Activated naive CD4-positive, alpha-beta T cell treated with anti-CD3 and anti-CD28 coated beads, Interleukin-2, amount 50 U/mL, for 24 hours (primary cell): Measurements from ENCODE around the gene CUL2.
"Not testable (repeated sequence)": the region's sequence is repeated elsewhere in the genome, so short reads cannot be mapped to it uniquely, and the experiment has no call there.

Source experiments
- H3K27ac Mint-ChIP-seq: one replicate; pipeline ENCODE4 v1.8.0; 2021; ENCODE audit warnings: mild to moderate bottlenecking, mixed read lengths
- H3K27me3 Mint-ChIP-seq: one replicate; pipeline ENCODE4 v1.8.0; 2021; ENCODE audit warnings: mixed read lengths
- H3K36me3 Mint-ChIP-seq: one replicate; pipeline ENCODE4 v1.8.0; 2021; ENCODE audit warnings: mixed read lengths
- H3K4me1 Mint-ChIP-seq: one replicate; pipeline ENCODE4 v1.8.0; 2021; ENCODE audit warnings: mixed read lengths
- H3K4me3 Mint-ChIP-seq: one replicate; pipeline ENCODE4 v1.8.0; 2021; ENCODE audit warnings: mild to moderate bottlenecking, mixed read lengths
- H3K9me3 Mint-ChIP-seq: one replicate; pipeline ENCODE4 v1.8.0; 2021; ENCODE audit warnings: mixed read lengths

CUL2 gene

DNA sequence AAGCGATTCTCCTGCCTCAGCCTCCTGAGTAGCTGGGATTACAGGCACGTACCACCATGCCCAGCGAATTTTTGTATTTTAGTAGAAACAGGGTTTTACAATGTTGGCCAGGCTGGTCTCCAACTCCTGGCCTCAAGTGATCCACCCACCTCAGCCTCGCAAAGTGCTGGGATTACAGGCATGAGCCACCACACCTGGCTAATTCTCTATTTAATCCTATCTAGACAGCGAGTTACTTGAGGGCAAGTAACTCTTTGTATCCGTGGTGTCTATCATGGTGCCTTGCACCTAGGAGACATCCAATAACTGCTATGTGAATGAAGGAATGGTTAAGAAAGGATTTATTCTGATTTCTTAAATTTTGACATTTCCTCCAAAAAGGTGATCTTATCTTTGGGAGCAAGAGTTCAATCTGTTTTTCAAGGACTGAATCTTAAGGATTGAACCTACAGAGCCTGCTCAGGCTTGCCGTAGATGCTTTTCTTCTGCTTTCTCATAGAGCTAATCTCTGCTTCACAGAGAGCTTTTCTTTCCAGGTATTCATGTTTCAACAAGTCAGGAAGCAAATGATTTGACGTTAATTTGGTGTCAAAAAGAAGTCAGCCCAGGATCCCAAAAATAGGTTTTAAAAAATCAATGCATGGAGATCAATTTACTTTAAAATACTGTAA lies 101.6 kb downstream of the CUL2 start:
- Mint-ChIP-seq H3K27ac (no peak overlapping the region), H3K27me3 (no peaks in the 10 kb centered on the region), H3K4me1 (no peaks in the 10 kb centered on the region), H3K9me3 (no peaks in the 10 kb centered on the region), H3K4me3 (no peak overlapping the region), H3K36me3 (peaks cover 3% of the 10 kb centered on the region)

DNA sequence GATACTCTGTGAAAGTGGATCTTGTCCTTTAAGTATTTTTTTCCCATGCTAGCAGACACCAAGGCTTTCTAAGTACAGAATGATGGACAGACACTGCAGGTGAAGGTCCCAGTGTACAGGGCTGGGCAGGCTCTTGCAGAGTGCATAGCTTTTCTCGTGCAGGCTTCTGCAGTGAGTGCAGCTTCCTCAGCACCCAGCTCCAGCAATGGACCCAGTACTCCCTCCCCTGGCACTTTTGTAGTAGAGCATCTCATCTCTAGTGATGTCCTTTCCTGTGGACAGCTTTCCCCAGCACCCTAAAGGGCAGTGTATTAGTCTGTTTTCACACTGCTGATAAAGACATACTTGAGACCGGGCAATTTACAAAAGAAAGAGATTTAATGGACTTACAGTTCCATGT lies 104.3 kb downstream of the CUL2 start:
- Mint-ChIP-seq H3K4me1 (no peaks in the 10 kb centered on the region), H3K27me3 (no peaks in the 10 kb centered on the region), H3K36me3 (peaks cover 3% of the 10 kb centered on the region), H3K9me3 (no peaks in the 10 kb centered on the region), H3K4me3 (no peak overlapping the region), H3K27ac (no peak overlapping the region)

DNA sequence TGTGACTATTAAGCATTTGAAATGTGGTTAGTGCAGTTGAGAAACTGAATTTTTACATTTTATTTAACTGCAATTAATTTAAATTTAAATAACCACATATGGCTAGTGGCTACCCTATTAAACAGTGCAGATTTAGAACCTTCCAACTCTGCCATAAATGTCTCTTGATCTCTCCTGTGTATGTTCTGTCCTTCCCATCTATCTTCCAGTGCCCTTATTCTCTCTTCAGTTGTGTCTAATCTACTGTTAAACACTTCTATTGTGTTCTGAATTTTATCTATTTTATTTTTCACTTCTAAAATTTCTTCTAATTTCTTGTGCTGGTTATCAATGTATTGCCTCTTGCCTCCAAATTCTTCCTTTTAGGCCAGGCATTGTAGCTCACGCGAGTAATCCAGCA lies 105.0 kb downstream of the CUL2 start:
- Mint-ChIP-seq H3K36me3 (peaks cover 3% of the 10 kb centered on the region), H3K27ac (no peak overlapping the region), H3K9me3 (no peaks in the 10 kb centered on the region), H3K4me3 (no peak overlapping the region), H3K4me1 (no peaks in the 10 kb centered on the region), H3K27me3 (no peaks in the 10 kb centered on the region)

DNA sequence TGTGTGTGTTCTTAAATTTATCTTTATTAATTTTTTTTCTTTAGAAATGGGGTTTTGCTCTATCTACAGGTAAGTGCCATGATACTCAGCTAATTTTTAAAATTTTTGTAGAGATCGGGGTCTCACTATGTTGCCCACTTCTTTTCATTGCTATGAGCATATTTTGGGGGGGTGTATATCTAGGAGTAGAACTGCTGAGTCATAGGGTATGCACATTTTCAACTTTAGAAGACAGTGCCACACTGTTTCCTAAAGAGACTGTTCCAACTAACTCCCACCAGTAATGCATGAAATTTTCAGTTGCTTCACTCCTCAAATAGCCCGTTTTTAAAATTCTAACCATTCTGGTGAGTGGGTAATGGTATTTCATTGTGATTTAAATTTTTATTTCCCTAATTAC lies 108.3 kb downstream of the CUL2 start:
- no peak overlapping the region for H3K27ac Mint-ChIP-seq
- peaks cover 3% of the 10 kb centered on the region for H3K36me3 Mint-ChIP-seq
- H3K9me3 Mint-ChIP-seq, result no peaks in the 10 kb centered on the region
- no peaks in the 10 kb centered on the region for H3K4me1 Mint-ChIP-seq
- H3K4me3 Mint-ChIP-seq, result no peak overlapping the region
- no peaks in the 10 kb centered on the region for H3K27me3 Mint-ChIP-seq

DNA sequence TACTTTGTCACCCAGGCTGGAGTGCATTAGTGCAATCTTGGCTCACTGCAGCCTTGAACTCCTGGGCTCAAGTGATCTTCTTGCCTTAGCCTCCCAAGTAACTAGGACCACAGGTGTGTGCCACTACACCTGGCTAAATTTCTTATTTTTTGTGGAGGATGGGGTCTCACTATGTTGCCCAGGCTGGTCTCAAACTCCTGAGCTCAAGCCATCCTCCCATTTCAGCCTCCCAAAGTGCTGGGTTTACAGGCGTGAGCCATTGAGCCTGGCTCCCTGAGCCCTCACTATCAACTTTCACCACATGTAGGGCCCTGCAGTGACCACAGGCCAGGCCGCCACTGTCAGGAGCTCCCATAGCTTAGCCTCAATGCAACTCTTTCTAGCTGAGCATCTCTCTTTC lies 110.2 kb downstream of the CUL2 start:
- no peaks in the 10 kb centered on the region for H3K9me3 Mint-ChIP-seq
- H3K27me3 Mint-ChIP-seq, result no peaks in the 10 kb centered on the region
- H3K27ac Mint-ChIP-seq, result no peak overlapping the region
- no peak overlapping the region for H3K4me3 Mint-ChIP-seq
- H3K36me3 Mint-ChIP-seq, result peaks cover 1% of the 10 kb centered on the region
- H3K4me1 Mint-ChIP-seq, result peaks cover 7% of the 10 kb centered on the region

DNA sequence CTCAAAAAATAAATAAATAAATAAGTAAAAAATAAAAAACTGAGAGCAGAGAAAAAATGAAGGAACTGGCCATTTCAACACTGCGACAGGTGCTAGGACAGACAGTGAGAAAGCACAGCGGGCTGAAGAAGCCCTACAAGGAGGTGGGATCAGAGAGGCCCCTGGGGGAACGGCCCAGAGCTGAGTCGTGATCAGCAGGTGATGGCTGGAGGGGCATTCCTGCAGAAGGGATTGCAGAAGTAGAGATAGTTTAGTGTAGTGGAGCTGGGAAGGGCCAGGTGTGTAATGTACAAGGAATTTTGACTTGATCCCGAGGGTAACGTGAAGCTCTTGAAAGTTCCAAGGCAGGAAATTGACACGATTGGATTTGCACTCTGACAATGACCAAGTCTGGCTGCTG lies 112.1 kb downstream of the CUL2 start:
- no peak overlapping the region for H3K4me3 Mint-ChIP-seq
- no peak overlapping the region for H3K27ac Mint-ChIP-seq
- H3K9me3 Mint-ChIP-seq, result no peaks in the 10 kb centered on the region
- H3K36me3 Mint-ChIP-seq, result no peaks in the 10 kb centered on the region
- H3K4me1 Mint-ChIP-seq, result peaks cover 9% of the 10 kb centered on the region
- H3K27me3 Mint-ChIP-seq, result no peaks in the 10 kb centered on the region

DNA sequence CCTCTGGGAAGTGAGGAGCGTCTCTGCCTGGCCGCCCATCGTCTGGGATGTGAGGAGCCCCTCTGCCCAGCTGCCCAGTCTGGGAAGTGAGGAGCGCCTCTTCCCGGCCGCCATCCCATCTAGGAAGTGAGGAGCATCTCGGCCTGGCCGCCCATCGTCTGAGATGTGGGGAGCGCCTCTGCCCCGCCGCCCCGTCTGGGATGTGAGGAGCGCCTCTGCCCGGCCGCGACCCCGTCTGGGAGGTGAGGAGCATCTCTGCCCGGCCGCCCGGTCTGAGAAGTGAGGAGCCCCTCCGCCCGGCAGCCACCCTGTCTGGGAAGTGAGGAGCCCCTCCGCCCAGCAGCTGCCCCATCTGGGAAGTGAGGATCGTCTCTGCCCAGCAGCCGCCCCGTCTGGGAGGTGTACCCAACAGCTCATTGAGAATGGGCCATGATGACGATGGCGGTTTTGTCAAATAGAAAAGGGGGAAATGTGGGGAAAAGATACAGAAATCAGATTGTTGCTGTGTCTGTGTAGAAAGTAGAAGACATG lies 113.7 kb downstream of the CUL2 start:
- not testable (repeated sequence) for H3K9me3 Mint-ChIP-seq, H3K4me3 Mint-ChIP-seq, H3K27me3 Mint-ChIP-seq, H3K27ac Mint-ChIP-seq, H3K36me3 Mint-ChIP-seq, H3K4me1 Mint-ChIP-seq

DNA sequence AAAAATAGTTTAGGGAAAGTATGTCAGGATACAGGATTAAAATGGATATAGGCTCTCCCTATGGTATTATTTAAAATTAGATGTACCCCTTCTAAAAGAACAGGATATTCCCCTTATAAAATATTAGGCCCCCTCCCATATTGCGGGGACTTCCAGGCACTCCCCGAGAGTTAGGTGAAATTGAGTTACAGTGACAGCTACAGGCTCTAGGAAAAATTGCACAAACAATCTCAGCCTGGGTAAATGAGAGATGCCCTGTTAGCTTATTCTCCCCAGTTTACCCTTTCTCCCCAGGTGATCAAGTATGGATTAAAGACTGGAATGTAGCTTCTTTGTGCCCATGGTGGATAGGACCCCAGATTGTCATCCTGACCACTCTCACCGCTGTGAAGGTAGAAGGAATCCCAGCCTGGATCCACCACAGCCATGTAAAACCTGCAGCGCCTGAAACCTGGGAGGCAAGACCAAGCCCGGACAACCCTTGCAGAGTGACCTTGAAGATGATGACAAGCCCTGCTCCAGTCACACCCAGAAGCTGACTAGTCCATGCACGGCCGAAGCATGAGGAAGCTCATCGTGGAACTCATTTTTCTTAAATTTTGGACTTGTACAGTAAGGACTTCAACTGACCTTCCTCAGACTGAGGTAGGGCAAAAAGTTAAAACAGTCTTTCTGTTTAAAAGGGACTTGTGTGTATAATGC lies 115.6 kb downstream of the CUL2 start:
- not testable (repeated sequence) for H3K36me3 Mint-ChIP-seq, H3K27ac Mint-ChIP-seq, H3K27me3 Mint-ChIP-seq, H3K4me3 Mint-ChIP-seq, H3K4me1 Mint-ChIP-seq, H3K9me3 Mint-ChIP-seq

DNA sequence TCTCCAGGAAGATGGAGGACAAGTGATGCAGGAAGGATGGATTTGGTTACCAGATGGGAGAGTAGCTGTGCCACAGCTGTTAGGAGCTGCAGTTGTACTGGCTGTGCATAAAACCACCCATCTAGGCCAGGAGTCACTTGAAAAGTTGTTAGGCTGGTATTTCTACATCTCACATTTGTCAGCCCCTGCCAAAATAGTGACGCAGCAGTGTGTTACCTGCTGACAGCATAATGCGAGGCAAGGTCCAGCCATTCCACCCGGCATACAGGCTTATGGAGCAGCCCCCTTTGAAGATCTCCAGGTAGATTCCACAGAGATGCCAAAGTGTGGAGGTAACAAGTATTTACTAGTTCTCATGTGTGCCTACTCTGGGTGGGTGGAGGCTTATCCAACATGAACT lies 116.4 kb downstream of the CUL2 start:
- not testable (repeated sequence) for H3K27me3 Mint-ChIP-seq, H3K36me3 Mint-ChIP-seq, H3K9me3 Mint-ChIP-seq, H3K4me3 Mint-ChIP-seq, H3K4me1 Mint-ChIP-seq, H3K27ac Mint-ChIP-seq

DNA sequence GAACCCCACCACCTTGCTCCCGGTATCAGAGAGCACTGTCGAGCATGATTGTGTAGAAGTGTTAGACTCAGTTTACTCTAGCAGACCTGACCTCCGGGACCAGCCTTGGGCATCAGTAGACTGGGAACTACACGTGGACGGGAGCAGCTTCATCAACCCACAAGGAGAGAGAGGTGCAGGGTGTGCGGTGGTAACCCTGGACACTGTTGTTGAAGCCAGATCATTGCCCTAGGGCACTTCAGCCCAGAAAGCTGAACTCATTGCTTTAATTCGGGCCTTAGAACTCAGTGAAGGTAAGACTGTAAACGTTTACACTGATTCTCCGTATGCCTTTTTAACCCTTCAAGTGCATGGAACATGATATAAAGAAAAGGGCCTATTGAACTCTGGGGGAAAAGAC lies 117.0 kb downstream of the CUL2 start:
- H3K4me3 Mint-ChIP-seq, H3K27ac Mint-ChIP-seq, H3K4me1 Mint-ChIP-seq, H3K27me3 Mint-ChIP-seq, H3K36me3 Mint-ChIP-seq, H3K9me3 Mint-ChIP-seq: not testable (repeated sequence)

DNA sequence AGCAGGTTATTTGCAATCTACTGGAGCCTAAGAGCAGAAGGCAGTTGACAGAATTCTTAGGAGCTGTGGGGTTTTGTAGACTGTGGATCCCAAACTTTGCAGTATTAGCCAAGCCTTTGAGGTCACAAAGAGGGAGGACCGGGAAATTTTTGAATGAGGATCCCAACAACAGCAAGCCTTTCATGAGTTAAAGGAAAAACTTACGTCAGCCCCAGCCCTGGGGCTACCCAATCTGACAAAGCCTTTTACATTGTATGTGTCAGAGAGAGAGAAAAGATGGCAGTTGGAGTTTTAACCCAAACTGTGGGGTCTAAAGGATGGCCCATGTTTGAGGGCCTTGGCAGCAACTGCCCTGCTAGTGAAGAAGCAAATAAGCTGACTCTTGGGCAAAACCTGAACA lies 117.5 kb downstream of the CUL2 start:
- not testable (repeated sequence) for H3K27ac Mint-ChIP-seq, H3K4me1 Mint-ChIP-seq, H3K4me3 Mint-ChIP-seq, H3K9me3 Mint-ChIP-seq, H3K27me3 Mint-ChIP-seq, H3K36me3 Mint-ChIP-seq

DNA sequence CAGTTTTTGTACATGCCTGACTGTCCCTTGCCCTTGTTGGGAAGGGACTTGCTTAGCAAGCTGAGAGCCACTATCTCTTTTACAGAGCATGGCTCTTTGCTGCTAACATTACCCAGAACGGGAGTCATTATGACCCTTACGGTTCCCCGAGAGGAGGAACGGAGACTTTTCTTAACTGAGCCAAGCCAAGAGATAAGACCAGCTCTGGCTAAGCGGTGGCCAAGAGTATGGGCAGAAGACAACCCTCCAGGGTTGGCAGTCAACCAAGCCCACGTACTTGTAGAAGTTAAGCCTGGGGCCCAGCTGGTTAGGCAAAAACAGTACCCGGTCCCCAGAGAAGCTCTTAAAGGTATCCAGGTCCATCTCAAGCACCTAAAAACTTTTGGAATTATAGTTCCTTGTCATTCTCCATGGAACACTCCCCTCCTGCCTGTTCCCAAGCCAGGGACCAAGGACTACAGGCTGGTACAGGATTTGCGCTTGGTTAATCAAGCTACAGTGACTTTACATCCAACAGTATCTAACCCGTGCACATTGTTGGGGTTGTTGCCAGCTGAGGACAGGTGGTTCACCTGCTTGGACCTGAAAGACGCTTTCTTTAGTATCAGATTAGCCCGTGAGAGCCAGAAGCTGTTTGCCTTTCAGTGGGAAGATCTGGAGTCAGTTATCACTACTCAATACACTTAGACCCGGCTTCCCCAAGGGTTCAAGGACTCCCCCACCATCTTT lies 118.4 kb downstream of the CUL2 start:
- H3K36me3 Mint-ChIP-seq, H3K9me3 Mint-ChIP-seq, H3K27me3 Mint-ChIP-seq, H3K4me3 Mint-ChIP-seq, H3K4me1 Mint-ChIP-seq, H3K27ac Mint-ChIP-seq: not testable (repeated sequence)

DNA sequence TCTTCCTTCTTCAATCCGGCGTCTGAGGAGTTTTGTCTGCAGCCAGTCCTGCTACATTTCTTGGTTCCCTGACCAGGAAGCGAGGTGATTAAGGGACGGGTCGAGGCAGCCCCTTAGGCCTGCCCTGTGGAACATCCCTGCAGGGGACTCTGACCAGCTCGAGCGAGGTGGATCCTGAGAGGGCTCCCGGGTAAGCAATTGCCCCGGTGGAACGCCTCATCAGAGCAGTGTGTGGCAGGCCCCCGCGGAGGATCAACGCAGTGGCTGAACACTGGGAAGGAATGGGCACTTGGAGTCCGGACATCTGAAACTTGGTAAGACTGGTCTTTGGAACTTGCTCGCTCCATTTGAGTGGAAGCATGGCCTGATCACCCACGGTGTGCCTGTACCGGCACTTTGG lies 121.0 kb downstream of the CUL2 start:
- Mint-ChIP-seq H3K4me1 (no peaks in the 10 kb centered on the region), H3K27me3 (no peaks in the 10 kb centered on the region), H3K36me3 (no peaks in the 10 kb centered on the region), H3K4me3 (no peak overlapping the region), H3K27ac (no peak overlapping the region), H3K9me3 (no peaks in the 10 kb centered on the region)

DNA sequence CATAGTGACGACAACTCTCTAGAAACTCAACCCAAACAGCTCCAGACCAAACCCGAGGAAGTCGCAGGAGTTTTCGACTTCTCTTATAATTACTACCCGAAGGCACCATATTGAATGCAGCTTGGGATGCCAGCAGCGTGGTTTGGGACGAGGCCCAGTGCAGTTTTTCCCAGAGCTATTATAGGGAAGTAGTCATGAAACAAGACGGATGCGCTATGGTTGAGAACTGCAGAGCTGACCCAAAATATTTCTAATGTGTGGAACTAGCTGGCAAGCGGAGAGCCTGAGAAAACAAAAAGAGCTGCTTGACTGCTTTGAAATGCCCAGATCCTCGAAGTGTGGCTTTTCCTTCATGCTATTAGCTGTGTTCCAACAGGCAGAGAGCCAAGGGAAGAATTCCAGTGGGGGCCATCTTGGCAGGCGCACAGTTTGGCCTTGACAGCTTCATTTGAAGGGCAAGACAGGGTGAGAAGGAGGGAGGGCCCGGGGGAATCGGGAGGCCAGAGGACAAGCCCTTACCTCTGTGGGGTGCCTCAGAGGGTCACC lies 122.7 kb downstream of the CUL2 start:
- no peaks in the 10 kb centered on the region for H3K36me3 Mint-ChIP-seq
- H3K4me1 Mint-ChIP-seq, result no peaks in the 10 kb centered on the region
- H3K27ac Mint-ChIP-seq, result no peak overlapping the region
- H3K27me3 Mint-ChIP-seq, result no peaks in the 10 kb centered on the region
- no peak overlapping the region for H3K4me3 Mint-ChIP-seq
- H3K9me3 Mint-ChIP-seq, result no peaks in the 10 kb centered on the region

DNA sequence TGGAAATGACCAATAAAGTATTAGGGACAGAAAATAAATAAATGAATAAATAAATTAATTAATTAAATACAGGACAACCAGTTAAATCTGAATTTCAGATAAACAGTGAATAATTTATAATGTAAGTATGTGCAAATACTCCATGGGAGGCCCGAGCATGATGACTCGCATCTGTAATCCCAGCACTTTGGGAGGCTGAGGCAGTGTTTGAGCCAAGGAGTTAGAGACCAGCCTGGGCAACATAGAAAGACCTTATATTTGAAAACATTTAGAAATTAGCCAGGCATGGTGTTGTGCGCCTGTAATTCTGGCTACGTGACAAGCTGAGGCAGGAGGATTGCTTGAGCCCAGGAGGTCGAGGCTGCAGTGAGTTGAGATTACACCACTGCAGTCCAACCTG lies 123.7 kb downstream of the CUL2 start:
- Mint-ChIP-seq H3K9me3 (no peaks in the 10 kb centered on the region), H3K27me3 (no peaks in the 10 kb centered on the region), H3K4me1 (no peaks in the 10 kb centered on the region), H3K27ac (no peak overlapping the region), H3K4me3 (no peak overlapping the region), H3K36me3 (no peaks in the 10 kb centered on the region)

DNA sequence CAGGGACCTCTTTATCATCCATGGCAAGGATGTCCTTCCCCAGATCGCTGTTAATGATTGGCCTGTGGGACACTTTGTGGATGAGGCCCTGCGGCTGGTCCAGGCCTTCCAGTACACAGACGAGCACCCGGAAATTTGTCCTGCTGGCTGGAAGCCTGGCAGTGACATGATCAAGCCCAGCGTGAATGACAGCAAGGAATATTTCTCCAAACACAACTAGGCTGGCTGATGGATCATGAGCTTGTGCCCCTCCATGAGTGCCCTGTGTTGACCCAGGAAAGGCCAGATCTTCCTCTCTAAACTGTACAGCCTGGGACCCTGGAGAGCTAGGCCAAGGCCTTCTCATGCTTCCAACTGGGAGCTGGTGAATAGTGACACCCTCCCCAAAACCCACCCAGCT lies 124.1 kb downstream of the CUL2 start:
- Mint-ChIP-seq H3K4me1 (no peaks in the 10 kb centered on the region), H3K4me3 (no peak overlapping the region), H3K27me3 (no peaks in the 10 kb centered on the region), H3K27ac (no peak overlapping the region), H3K9me3 (no peaks in the 10 kb centered on the region), H3K36me3 (no peaks in the 10 kb centered on the region)
